GM23338 (cell line): Measurements from ENCODE around the gene PTPN13.

Source experiments
- CREB1 ChIP-seq: fragments of 250-450 bp; sonication (Bioruptor Pico); IDR thresholded peaks from 2 replicates; pipeline ENCODE4 v1.5.0; 2020; ENCODE audit warnings: low read depth, mild to moderate bottlenecking, moderate library complexity
- CTCF ChIP-seq, 2 experiments: fragments of 200-600 bp in 1 of 2; sonication (generic) in 1 of 2; conservative IDR thresholded peaks; 2 replicates each; pipeline versions ENCODE4 v1.5.1 to v1.6.1; 2016 to 2017; ENCODE audit warnings: antibody characterized with exemption in 2 of 2, low read depth in 2 of 2, mild to moderate bottlenecking in 2 of 2, moderate library complexity in 1 of 2
- EZH2 ChIP-seq: fragments of 200-600 bp; sonication (generic); IDR thresholded peaks from one replicate; pipeline ENCODE4 v1.8.0; 2017; ENCODE audit warnings: antibody characterized with exemption, mild to moderate bottlenecking, low read depth; ENCODE audit not compliant: unreplicated experiment
- EZH2phosphoT487 ChIP-seq: fragments of 200-600 bp; sonication (generic); IDR thresholded peaks from one replicate; pipeline ENCODE4 v1.8.1; 2018; ENCODE audit warnings: antibody characterized with exemption; ENCODE audit not compliant: unreplicated experiment
- JUNB ChIP-seq: IDR thresholded peaks from one replicate; pipeline ENCODE4 v1.6.1; 2016; ENCODE audit warnings: antibody characterized with exemption; ENCODE audit not compliant: unreplicated experiment
- NANOG ChIP-seq: IDR thresholded peaks from 2 replicates; pipeline ENCODE4 v1.6.1; 2016; ENCODE audit warnings: antibody characterized with exemption, borderline replicate concordance
- POLR2AphosphoS5 ChIP-seq: IDR thresholded peaks from 2 replicates; pipeline ENCODE4 v1.6.1; 2016; ENCODE audit warnings: antibody characterized with exemption, low read depth
- REST ChIP-seq: IDR thresholded peaks from one replicate; pipeline ENCODE4 v1.6.1; 2018; ENCODE audit warnings: antibody characterized with exemption; ENCODE audit not compliant: unreplicated experiment
- STAT1 ChIP-seq: IDR thresholded peaks from one replicate; pipeline ENCODE4 v1.6.1; 2016; ENCODE audit warnings: antibody characterized with exemption; ENCODE audit not compliant: unreplicated experiment
- ZNF114 ChIP-seq: fragments of 250-450 bp; sonication (Bioruptor Pico); IDR thresholded peaks from 2 replicates; pipeline ENCODE4 v1.5.0; 2020; ENCODE audit warnings: mild to moderate bottlenecking, moderate library complexity
- TF ChIP-seq, protein P1 (sequence below): IDR thresholded peaks from 2 replicates; pipeline ENCODE4 v1.6.1; 2016; ENCODE audit warnings: antibody characterized with exemption

GRCh38 chr4:86762649-86763048 is 168.5 kb downstream of the PTPN13 start:
- TF ChIP-seq CTCF (conservative IDR thresholded peaks at IDR 0.05; ENCODE audit: low read depth in 2 of 2) (no peak), EZH2phosphoT487 (no peak), EZH2 (no peak), STAT1 (no peak), CREB1 (CRISPR knock-in tag) (no peak), JUNB (no peak), POLR2AphosphoS5 (no peak), REST (no peak), ZNF114 (CRISPR knock-in tag) (no peak), NANOG (no peak)
- TF ChIP-seq, protein P1, sequence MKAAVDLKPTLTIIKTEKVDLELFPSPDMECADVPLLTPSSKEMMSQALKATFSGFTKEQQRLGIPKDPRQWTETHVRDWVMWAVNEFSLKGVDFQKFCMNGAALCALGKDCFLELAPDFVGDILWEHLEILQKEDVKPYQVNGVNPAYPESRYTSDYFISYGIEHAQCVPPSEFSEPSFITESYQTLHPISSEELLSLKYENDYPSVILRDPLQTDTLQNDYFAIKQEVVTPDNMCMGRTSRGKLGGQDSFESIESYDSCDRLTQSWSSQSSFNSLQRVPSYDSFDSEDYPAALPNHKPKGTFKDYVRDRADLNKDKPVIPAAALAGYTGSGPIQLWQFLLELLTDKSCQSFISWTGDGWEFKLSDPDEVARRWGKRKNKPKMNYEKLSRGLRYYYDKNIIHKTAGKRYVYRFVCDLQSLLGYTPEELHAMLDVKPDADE, result no peak
